ENCODE data around the gene STAT5A. TPM values are rescaled to one million over a fixed set of nuclear protein-coding genes. Genes with fewer than 3 reads are reported as not detected.
"Not testable (repeated sequence)": the region's sequence is repeated elsewhere in the genome, so short reads cannot be mapped to it uniquely, and the experiment has no call there.

The STAT5A gene
- total RNA-seq, 1 experiment from 2014 or later = 2.4 TPM

DNA sequence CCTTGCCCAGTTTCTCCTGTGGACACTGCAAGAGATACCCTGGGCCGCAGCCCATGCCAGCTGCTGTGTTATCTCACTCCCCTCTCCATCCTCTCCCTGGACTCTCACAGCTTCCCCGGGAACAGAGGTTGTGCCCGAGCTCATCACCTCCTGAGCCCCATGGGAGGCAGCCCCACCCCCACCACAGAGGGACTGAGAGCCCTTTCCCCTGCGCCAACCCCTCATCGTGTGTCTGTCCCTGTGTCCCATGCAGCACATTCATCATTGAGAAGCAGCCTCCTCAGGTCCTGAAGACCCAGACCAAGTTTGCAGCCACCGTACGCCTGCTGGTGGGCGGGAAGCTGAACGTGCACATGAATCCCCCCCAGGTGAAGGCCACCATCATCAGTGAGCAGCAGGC is 12.7 kb downstream of the STAT5A start:
- no peaks in the 10 kb centered on the region for H3K4me1 ChIP-seq
- DNase-seq = no peak
- intact Hi-C loops (cut with micrococcal nuclease; ENCODE audit: unreplicated experiment) = no loop called here
- H3K9me3 Mint-ChIP-seq (ENCODE audit: unreplicated experiment) = no peaks in the 10 kb centered on the region
- no TSS peak for BruUV-seq (replicated peaks)
- no peaks in the 10 kb centered on the region for H3K4me1 Mint-ChIP-seq (ENCODE audit: low read depth, unreplicated experiment)
- no peaks in the 10 kb centered on the region for H3K9me3 ChIP-seq
- no peaks in the 10 kb centered on the region for H3K36me3 Mint-ChIP-seq (ENCODE audit: insufficient read depth, unreplicated experiment)
- no peaks in the 10 kb centered on the region for H3K36me3 ChIP-seq (ENCODE audit: control insufficient read depth, insufficient read depth, low read length)
- no peak overlapping the region for H3K4me3 ChIP-seq (ENCODE audit: low read depth, low read length)
- TF ChIP-seq, protein P1, sequence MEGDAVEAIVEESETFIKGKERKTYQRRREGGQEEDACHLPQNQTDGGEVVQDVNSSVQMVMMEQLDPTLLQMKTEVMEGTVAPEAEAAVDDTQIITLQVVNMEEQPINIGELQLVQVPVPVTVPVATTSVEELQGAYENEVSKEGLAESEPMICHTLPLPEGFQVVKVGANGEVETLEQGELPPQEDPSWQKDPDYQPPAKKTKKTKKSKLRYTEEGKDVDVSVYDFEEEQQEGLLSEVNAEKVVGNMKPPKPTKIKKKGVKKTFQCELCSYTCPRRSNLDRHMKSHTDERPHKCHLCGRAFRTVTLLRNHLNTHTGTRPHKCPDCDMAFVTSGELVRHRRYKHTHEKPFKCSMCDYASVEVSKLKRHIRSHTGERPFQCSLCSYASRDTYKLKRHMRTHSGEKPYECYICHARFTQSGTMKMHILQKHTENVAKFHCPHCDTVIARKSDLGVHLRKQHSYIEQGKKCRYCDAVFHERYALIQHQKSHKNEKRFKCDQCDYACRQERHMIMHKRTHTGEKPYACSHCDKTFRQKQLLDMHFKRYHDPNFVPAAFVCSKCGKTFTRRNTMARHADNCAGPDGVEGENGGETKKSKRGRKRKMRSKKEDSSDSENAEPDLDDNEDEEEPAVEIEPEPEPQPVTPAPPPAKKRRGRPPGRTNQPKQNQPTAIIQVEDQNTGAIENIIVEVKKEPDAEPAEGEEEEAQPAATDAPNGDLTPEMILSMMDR (IDR thresholded peaks at IDR 0.05; ENCODE audit: insufficient read depth in 1 of 2, low read depth in 1 of 2, low read length in 1 of 2, severe bottlenecking in 1 of 2, unreplicated experiment in 1 of 2) = no peak
- no peaks in the 10 kb centered on the region for H3K27me3 ChIP-seq (replicated peaks; ENCODE audit: control insufficient read depth, insufficient read depth, low read length)
- no peak overlapping the region for H3K4me3 Mint-ChIP-seq (ENCODE audit: unreplicated experiment)
- H3K27ac Mint-ChIP-seq (ENCODE audit: unreplicated experiment) = no peak overlapping the region
- ChIA-PET CTCF (no interaction called here), POLR2A (no interaction called here)
- no peaks in the 10 kb centered on the region for H3K27me3 Mint-ChIP-seq (ENCODE audit: insufficient read depth, unreplicated experiment)

DNA sequence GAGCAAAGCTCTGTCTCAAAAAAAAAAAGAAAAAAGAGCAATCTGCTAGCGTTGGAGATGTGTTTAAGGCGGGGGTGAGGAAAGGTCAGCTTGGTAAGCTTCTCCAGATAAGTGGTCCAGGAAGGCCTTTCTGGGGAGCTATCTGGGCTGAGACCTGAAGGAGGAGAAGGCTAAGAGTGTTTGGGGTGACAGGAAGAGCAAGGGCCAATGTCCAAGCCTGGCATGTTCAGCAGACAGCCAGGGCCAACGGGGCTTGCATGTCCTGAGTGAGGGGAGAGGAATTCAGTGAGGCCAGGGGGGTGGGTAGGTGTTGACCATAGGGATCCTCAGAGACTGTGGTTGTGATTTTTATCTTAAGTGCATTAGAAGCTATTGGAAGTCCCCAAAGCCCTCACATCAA is 15.4 kb downstream of the STAT5A start:
- Histone ChIP-seq H3K4me1 (no peaks in the 10 kb centered on the region), H3K27me3 (replicated peaks; ENCODE audit: control insufficient read depth, insufficient read depth, low read length) (no peaks in the 10 kb centered on the region), H3K9me3 (no peaks in the 10 kb centered on the region), H3K4me3 (ENCODE audit: low read depth, low read length) (no peak overlapping the region), H3K36me3 (ENCODE audit: control insufficient read depth, insufficient read depth, low read length) (no peaks in the 10 kb centered on the region)
- ChIA-PET CTCF (no interaction called here), POLR2A (no interaction called here)
- TF ChIP-seq, protein P1 (IDR thresholded peaks at IDR 0.05; ENCODE audit: insufficient read depth in 1 of 2, low read depth in 1 of 2, low read length in 1 of 2, severe bottlenecking in 1 of 2, unreplicated experiment in 1 of 2) = no peak
- DNase-seq = no peak
- no TSS peak for BruUV-seq (replicated peaks)
- H3K9me3 Mint-ChIP-seq (ENCODE audit: unreplicated experiment) = no peaks in the 10 kb centered on the region
- intact Hi-C loops (cut with micrococcal nuclease; ENCODE audit: unreplicated experiment) = no loop called here
- peaks cover 11% of the 10 kb centered on the region for H3K36me3 Mint-ChIP-seq (ENCODE audit: insufficient read depth, unreplicated experiment)
- no peak overlapping the region for H3K4me3 Mint-ChIP-seq (ENCODE audit: unreplicated experiment)
- no peaks in the 10 kb centered on the region for H3K27me3 Mint-ChIP-seq (ENCODE audit: insufficient read depth, unreplicated experiment)
- no peak overlapping the region for H3K27ac Mint-ChIP-seq (ENCODE audit: unreplicated experiment)
- H3K4me1 Mint-ChIP-seq (ENCODE audit: low read depth, unreplicated experiment) = no peaks in the 10 kb centered on the region

DNA sequence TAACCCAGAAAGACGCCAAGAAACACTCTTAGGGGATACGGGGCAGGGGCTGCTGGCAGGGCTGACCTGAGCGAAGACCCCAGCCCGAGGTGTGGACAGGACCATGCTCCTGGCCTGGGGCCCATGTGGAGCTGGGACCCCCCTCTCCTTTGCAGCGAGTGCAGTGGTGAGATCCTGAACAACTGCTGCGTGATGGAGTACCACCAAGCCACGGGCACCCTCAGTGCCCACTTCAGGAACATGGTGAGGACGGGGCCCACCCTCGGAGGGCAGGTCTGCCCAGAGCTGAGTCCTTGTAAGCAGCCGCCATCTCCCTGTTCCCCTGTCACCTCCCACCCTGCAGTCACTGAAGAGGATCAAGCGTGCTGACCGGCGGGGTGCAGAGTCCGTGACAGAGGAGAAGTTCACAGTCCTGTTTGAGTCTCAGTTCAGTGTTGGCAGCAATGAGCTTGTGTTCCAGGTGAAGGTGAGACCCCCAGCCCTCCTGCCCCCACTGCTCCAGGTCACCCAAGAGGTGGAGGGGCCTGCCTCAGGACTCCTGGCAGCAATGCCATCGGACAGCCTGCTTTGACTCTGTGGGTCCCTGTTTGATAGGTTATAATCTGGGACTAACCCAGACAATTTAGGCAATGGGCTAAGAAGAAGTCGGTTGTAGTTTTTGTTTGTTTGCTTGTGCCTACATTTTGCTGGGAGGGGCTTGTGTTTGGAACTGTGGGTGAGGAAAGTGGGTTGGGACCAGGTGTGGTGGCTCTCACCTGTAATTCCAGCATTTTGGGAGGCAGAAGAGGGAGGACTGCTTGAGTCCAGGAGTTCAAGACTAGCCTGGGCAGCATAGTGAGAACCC is 16.1 kb downstream of the STAT5A start:
- Histone ChIP-seq H3K27me3 (replicated peaks; ENCODE audit: control insufficient read depth, insufficient read depth, low read length) (no peaks in the 10 kb centered on the region), H3K4me1 (no peaks in the 10 kb centered on the region), H3K4me3 (ENCODE audit: low read depth, low read length) (no peak overlapping the region), H3K9me3 (no peaks in the 10 kb centered on the region), H3K36me3 (ENCODE audit: control insufficient read depth, insufficient read depth, low read length) (no peaks in the 10 kb centered on the region)
- Mint-ChIP-seq H3K27me3 (ENCODE audit: insufficient read depth, unreplicated experiment) (no peaks in the 10 kb centered on the region), H3K4me1 (ENCODE audit: low read depth, unreplicated experiment) (no peaks in the 10 kb centered on the region), H3K36me3 (ENCODE audit: insufficient read depth, unreplicated experiment) (peaks cover 18% of the 10 kb centered on the region), H3K27ac (ENCODE audit: unreplicated experiment) (no peak overlapping the region), H3K9me3 (ENCODE audit: unreplicated experiment) (no peaks in the 10 kb centered on the region), H3K4me3 (ENCODE audit: unreplicated experiment) (no peak overlapping the region)
- CTCF ChIA-PET = no interaction called here
- BruUV-seq (replicated peaks) = no TSS peak
- no peak for DNase-seq
- POLR2A ChIA-PET = no interaction called here
- intact Hi-C loops (cut with micrococcal nuclease; ENCODE audit: unreplicated experiment) = no loop called here
- TF ChIP-seq, protein P1 (IDR thresholded peaks at IDR 0.05; ENCODE audit: insufficient read depth in 1 of 2, low read depth in 1 of 2, low read length in 1 of 2, severe bottlenecking in 1 of 2, unreplicated experiment in 1 of 2) = no peak

DNA sequence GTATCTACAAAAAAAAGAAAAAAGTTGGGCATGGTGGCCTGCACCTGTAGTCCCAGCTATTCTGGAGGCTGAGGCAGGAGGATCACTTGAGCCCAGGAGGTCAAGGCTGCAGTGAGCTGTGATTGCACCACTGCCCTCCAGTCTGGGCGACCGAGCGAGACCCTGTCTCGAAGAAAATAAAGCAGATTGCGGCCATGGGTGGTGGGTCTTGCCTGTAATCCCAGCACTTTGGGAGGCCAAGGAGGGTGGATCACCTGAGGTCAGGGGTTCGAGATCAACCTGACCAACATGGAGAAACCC is 16.7 kb downstream of the STAT5A start:
- H3K36me3 Mint-ChIP-seq (ENCODE audit: insufficient read depth, unreplicated experiment) = peaks cover 24% of the 10 kb centered on the region
- H3K4me1 ChIP-seq; intact Hi-C loops (cut with micrococcal nuclease; ENCODE audit: unreplicated experiment); DNase-seq; H3K27me3 Mint-ChIP-seq (ENCODE audit: insufficient read depth, unreplicated experiment); H3K36me3 ChIP-seq (ENCODE audit: control insufficient read depth, insufficient read depth, low read length); H3K9me3 ChIP-seq; H3K27ac Mint-ChIP-seq (ENCODE audit: unreplicated experiment); POLR2A ChIA-PET; H3K4me3 Mint-ChIP-seq (ENCODE audit: unreplicated experiment); H3K27me3 ChIP-seq (replicated peaks; ENCODE audit: control insufficient read depth, insufficient read depth, low read length); H3K4me1 Mint-ChIP-seq (ENCODE audit: low read depth, unreplicated experiment); H3K9me3 Mint-ChIP-seq (ENCODE audit: unreplicated experiment); CTCF ChIA-PET; H3K4me3 ChIP-seq (ENCODE audit: low read depth, low read length); BruUV-seq (replicated peaks): not testable (repeated sequence)

Measured in Caco-2 (cell line).